ENCODE data around the gene MMP13.

GRCh38 chr11:102926961-102927623 lies 28.4 kb downstream of the MMP13 start:
- TF ChIP-seq ZNF10 (tag by site-specific recombination; IDR thresholded peaks at IDR 0.05), result no peak
- TF ChIP-seq CTCF (tag by site-specific recombination; IDR thresholded peaks at IDR 0.05), result no peak
- no peak for TF ChIP-seq ZNF362 (tag by site-specific recombination; IDR thresholded peaks at IDR 0.05)
- TF ChIP-seq ZNF558 (tag by site-specific recombination; IDR thresholded peaks at IDR 0.05), result no peak
- no peak for TF ChIP-seq KLF8 (tag by site-specific recombination; IDR thresholded peaks at IDR 0.05)
- TF ChIP-seq ZBTB44 (tag by site-specific recombination; IDR thresholded peaks at IDR 0.05), result no peak
- TF ChIP-seq REST (tag by site-specific recombination; IDR thresholded peaks at IDR 0.05), result no peak
- no peak for TF ChIP-seq ZNF391 (tag by site-specific recombination; IDR thresholded peaks at IDR 0.05; ENCODE audit: borderline replicate concordance, low read depth)
- no peak for TF ChIP-seq ZBTB17 (tag by site-specific recombination; IDR thresholded peaks at IDR 0.05)
